ENCODE data around the gene UGT8.

UGT8 gene

GRCh38 chr4:114684462-114684861 is 85.9 kb downstream of the UGT8 start:
- H3K4me1 Mint-ChIP-seq (ENCODE audit: low read depth in 2 of 2): no peaks in the 10 kb centered on the region
- H3K4me3 Mint-ChIP-seq: no peak overlapping the region
- ATAC-seq (replicated peaks): no peak
- peaks cover 0 to 16% of the 10 kb centered on the region in 2 donors for H3K27me3 Mint-ChIP-seq
- no peak overlapping the region for H3K27ac Mint-ChIP-seq
- H3K36me3 Mint-ChIP-seq (ENCODE audit: insufficient read depth): no peaks in the 10 kb centered on the region
- H3K9me3 Mint-ChIP-seq: no peaks in the 10 kb centered on the region
- DNase-seq: no peak

GRCh38 chr4:114688059-114688458 is 89.5 kb downstream of the UGT8 start:
- Mint-ChIP-seq H3K27ac (no peak overlapping the region), H3K36me3 (ENCODE audit: insufficient read depth) (no peaks in the 10 kb centered on the region), H3K4me3 (no peak overlapping the region), H3K27me3 (peaks cover 0 to 16% of the 10 kb centered on the region in 2 donors), H3K4me1 (ENCODE audit: low read depth in 2 of 2) (no peaks in the 10 kb centered on the region), H3K9me3 (no peaks in the 10 kb centered on the region)
- ATAC-seq (replicated peaks) (no peak), DNase-seq (no peak)

- peaks cover 0 to 16% of the 10 kb centered on the region in 2 donors for H3K27me3 Mint-ChIP-seq
- H3K27ac Mint-ChIP-seq: no peak overlapping the region
- H3K36me3 Mint-ChIP-seq (ENCODE audit: insufficient read depth): no peaks in the 10 kb centered on the region
- no peak for DNase-seq
- no peaks in the 10 kb centered on the region for H3K9me3 Mint-ChIP-seq
- no peak for ATAC-seq (replicated peaks)
- H3K4me1 Mint-ChIP-seq (ENCODE audit: low read depth in 2 of 2): no peaks in the 10 kb centered on the region
- no peak overlapping the region for H3K4me3 Mint-ChIP-seq
These were observed 92.0 kb downstream of the UGT8 start for GRCh38 chr4:114690571-114690970.

GRCh38 chr4:114691865-114692264 is 93.3 kb downstream of the UGT8 start:
- no peak for ATAC-seq (replicated peaks)

GRCh38 chr4:114692958-114693357 is 94.4 kb downstream of the UGT8 start:
- no peak for DNase-seq
- H3K27me3 Mint-ChIP-seq: peaks cover 0 to 9% of the 10 kb centered on the region in 2 donors
- H3K4me1 Mint-ChIP-seq (ENCODE audit: low read depth in 2 of 2): no peaks in the 10 kb centered on the region
- no peak overlapping the region for H3K27ac Mint-ChIP-seq
- no peak for ATAC-seq (replicated peaks)
- H3K4me3 Mint-ChIP-seq: no peak overlapping the region
- H3K9me3 Mint-ChIP-seq: no peaks in the 10 kb centered on the region
- no peaks in the 10 kb centered on the region for H3K36me3 Mint-ChIP-seq (ENCODE audit: insufficient read depth)

More at GRCh38 chr4:114691865-114692264, 93.3 kb downstream of the UGT8 start:
- no peaks in the 10 kb centered on the region for H3K9me3 Mint-ChIP-seq
- H3K27ac Mint-ChIP-seq: no peak overlapping the region
- H3K27me3 Mint-ChIP-seq: peaks cover 0 to 14% of the 10 kb centered on the region in 2 donors
- DNase-seq: no peak
- no peaks in the 10 kb centered on the region for H3K36me3 Mint-ChIP-seq (ENCODE audit: insufficient read depth)
- no peak overlapping the region for H3K4me3 Mint-ChIP-seq
- H3K4me1 Mint-ChIP-seq (ENCODE audit: low read depth in 2 of 2): no peaks in the 10 kb centered on the region

- Mint-ChIP-seq H3K9me3 (no peaks in the 10 kb centered on the region), H3K4me3 (no peak overlapping the region), H3K36me3 (ENCODE audit: insufficient read depth) (no peaks in the 10 kb centered on the region), H3K4me1 (ENCODE audit: low read depth in 2 of 2) (no peaks in the 10 kb centered on the region), H3K27ac (no peak overlapping the region), H3K27me3 (peaks cover 0 to 6% of the 10 kb centered on the region in 2 donors)
- no peak for ATAC-seq (replicated peaks)
- DNase-seq: no peak
These were observed 96.2 kb downstream of the UGT8 start for GRCh38 chr4:114694770-114695169.

GRCh38 chr4:114698231-114698630 is 99.6 kb downstream of the UGT8 start:
- no peaks in the 10 kb centered on the region for H3K4me1 Mint-ChIP-seq (ENCODE audit: low read depth in 2 of 2)
- H3K36me3 Mint-ChIP-seq (ENCODE audit: insufficient read depth): no peaks in the 10 kb centered on the region
- no peak overlapping the region for H3K4me3 Mint-ChIP-seq
- no peak for DNase-seq
- no peak overlapping the region for H3K27ac Mint-ChIP-seq
- no peak for ATAC-seq (replicated peaks)
- H3K27me3 Mint-ChIP-seq: peaks cover 0 to 6% of the 10 kb centered on the region in 2 donors
- H3K9me3 Mint-ChIP-seq: no peaks in the 10 kb centered on the region

GRCh38 chr4:114701491-114701890 is 102.9 kb downstream of the UGT8 start:
- no peak for ATAC-seq (replicated peaks)
- H3K4me1 Mint-ChIP-seq (ENCODE audit: low read depth in 2 of 2): no peaks in the 10 kb centered on the region
- H3K27ac Mint-ChIP-seq: no peak overlapping the region

GRCh38 chr4:114717432-114717831 is 118.8 kb downstream of the UGT8 start:
- Mint-ChIP-seq H3K4me3 (no peak overlapping the region), H3K4me1 (ENCODE audit: low read depth in 2 of 2) (no peaks in the 10 kb centered on the region), H3K27me3 (no peaks in the 10 kb centered on the region), H3K36me3 (ENCODE audit: insufficient read depth) (no peaks in the 10 kb centered on the region), H3K9me3 (no peaks in the 10 kb centered on the region), H3K27ac (no peak overlapping the region)
- ATAC-seq (replicated peaks) (no peak), DNase-seq (no peak)

More at GRCh38 chr4:114701491-114701890, 102.9 kb downstream of the UGT8 start:
- H3K4me3 Mint-ChIP-seq: no peak overlapping the region
- H3K9me3 Mint-ChIP-seq: no peaks in the 10 kb centered on the region
- DNase-seq: no peak
- no peaks in the 10 kb centered on the region for H3K27me3 Mint-ChIP-seq
- no peaks in the 10 kb centered on the region for H3K36me3 Mint-ChIP-seq (ENCODE audit: insufficient read depth)

GRCh38 chr4:114725066-114725465 is 126.5 kb downstream of the UGT8 start:
- Mint-ChIP-seq H3K36me3 (ENCODE audit: insufficient read depth) (no peaks in the 10 kb centered on the region), H3K9me3 (no peaks in the 10 kb centered on the region), H3K4me1 (ENCODE audit: low read depth in 2 of 2) (no peaks in the 10 kb centered on the region), H3K4me3 (no peak overlapping the region), H3K27me3 (no peaks in the 10 kb centered on the region), H3K27ac (no peak overlapping the region)
- DNase-seq: no peak
- ATAC-seq (replicated peaks): no peak

- Mint-ChIP-seq H3K27ac (no peak overlapping the region), H3K4me3 (no peak overlapping the region), H3K36me3 (ENCODE audit: insufficient read depth) (no peaks in the 10 kb centered on the region), H3K9me3 (no peaks in the 10 kb centered on the region), H3K27me3 (no peaks in the 10 kb centered on the region), H3K4me1 (ENCODE audit: low read depth in 2 of 2) (no peaks in the 10 kb centered on the region)
- ATAC-seq (replicated peaks): no peak
- DNase-seq: no peak
These were observed 128.9 kb downstream of the UGT8 start for GRCh38 chr4:114727461-114727860.
